Measurements from ENCODE around the gene SPATA31E1.
"Not testable (repeated sequence)": the region's sequence is repeated elsewhere in the genome, so short reads cannot be mapped to it uniquely, and the experiment has no call there.

The SPATA31E1 gene

GRCh38 chr9:87937352-87937751 is 54.7 kb downstream of the SPATA31E1 start:
- DNase-seq = not testable (repeated sequence)

GRCh38 chr9:87937918-87938317 is 55.2 kb downstream of the SPATA31E1 start:
- DNase-seq = not testable (repeated sequence)

- DNase-seq = not testable (repeated sequence)
These were observed 55.7 kb downstream of the SPATA31E1 start for GRCh38 chr9:87938336-87938735.
